HepG2 (cell line): ENCODE measurements around the gene C11orf21. TPM values are rescaled to one million over a fixed set of nuclear protein-coding genes. Genes with fewer than 3 reads are reported as not detected.
"Not testable (repeated sequence)": the region's sequence is repeated elsewhere in the genome, so short reads cannot be mapped to it uniquely, and the experiment has no call there.

Experiments
- ATAC-seq: fragments of 200-7000 bp; cut with Tn5 transposase; 3 replicates; pipeline ENCODE4 v1.9.1; 2020; ENCODE audit warnings: mild to moderate bottlenecking, moderate library complexity
- BruUV-seq: library from RNA; stranded (reverse); fragments of 400-500 nt; replicated peaks from 2 replicates; lab custom pipeline; 2021; lab: Mats Ljungman, UMichigan
- CTCF ChIA-PET: fragments of 300-600 bp; formaldehyde crosslinking; extraction: SDS; loops from one replicate; lab custom pipeline; 2021; ENCODE audit warnings: low total read pairs, inconsistent platforms, low intra/inter-chr PET ratio; lab: Yijun Ruan, JAX
- POLR2A ChIA-PET: fragments of 350-600 bp; sonication (Branson Sonifier 250); formaldehyde crosslinking; loops from one replicate; lab custom pipeline; 2020; ENCODE audit warnings: antibody characterized with exemption, inconsistent platforms; lab: Yijun Ruan, JAX
- DNase-seq: peaks from one replicate; pipeline ENCODE4 v3.0.0-alpha.2; 2015; ENCODE audit warnings: low spot score
- FAIRE-seq: peaks from 3 replicates; lab custom pipeline; 2011; peaks lifted over from hg19 to GRCh38; lab: Jason Lieb, UNC
- H2AFZ ChIP-seq: one replicate; pipeline ENCODE4 v1.6.1; 2011; ENCODE audit warnings: low read length, inconsistent platforms
- H3K27ac ChIP-seq: fragments of 300-600 bp; 3 replicates; pipeline ENCODE4 v1.8.0; 2011; ENCODE audit warnings: mixed run types, mild to moderate bottlenecking, mixed read lengths, low read length, inconsistent platforms; ENCODE audit not compliant: insufficient read depth; ENCODE audit errors: extremely low read length
- H3K27me3 ChIP-seq, 2 experiments: fragments of 200-600 bp in 1 of 2; 2 replicates in 1 of 2; 3 replicates in 1 of 2; pipeline versions ENCODE4 v1.6.0 to v1.8.0; 2011; ENCODE audit warnings: low read length in 2 of 2, mild to moderate bottlenecking in 2 of 2, moderate library complexity in 2 of 2, inconsistent platforms in 1 of 2; ENCODE audit not compliant: insufficient read depth in 2 of 2, control insufficient read depth in 1 of 2
- H3K36me3 ChIP-seq, 2 experiments: fragments of 200-600 bp in 1 of 2; replicated peaks in 1 of 2; 2 replicates in 1 of 2; 3 replicates in 1 of 2; pipeline versions ENCODE4 v1.5.1 to v1.8.0; 2011; ENCODE audit warnings: low read length in 2 of 2, inconsistent platforms in 1 of 2; ENCODE audit not compliant: insufficient read depth in 2 of 2, control insufficient read depth in 1 of 2
- H3K4me1 ChIP-seq: 2 replicates; pipeline ENCODE4 v1.5.1; 2012; ENCODE audit warnings: low read length, inconsistent platforms; ENCODE audit not compliant: insufficient read depth
- H3K4me2 ChIP-seq: 2 replicates; pipeline ENCODE4 v1.6.0; 2011; ENCODE audit warnings: low read depth, low read length, inconsistent platforms
- H3K4me3 ChIP-seq, 3 experiments: fragments of 200-600 bp in 1 of 3; sonication (generic), shearing (Covaris generic) in 1 of 3; replicated peaks in 1 of 3; 2 replicates each; pipeline ENCODE4 v1.5.1; 2011 to 2016; ENCODE audit warnings: low read length in 3 of 3, inconsistent platforms in 2 of 3, low read depth in 2 of 3, mild to moderate bottlenecking in 2 of 3, control low read depth in 1 of 3, mixed read lengths in 1 of 3; ENCODE audit not compliant: insufficient read depth in 1 of 3
- H3K79me2 ChIP-seq: one replicate; pipeline ENCODE4 v1.6.1; 2011; ENCODE audit warnings: low read length, inconsistent platforms; ENCODE audit not compliant: insufficient read depth
- H3K9ac ChIP-seq: 2 replicates; pipeline ENCODE4 v1.6.0; 2011; ENCODE audit warnings: mild to moderate bottlenecking, low read depth, low read length, inconsistent platforms; ENCODE audit not compliant: insufficient read depth
- H3K9me3 ChIP-seq: 2 replicates; pipeline ENCODE4 v1.5.1; 2012; ENCODE audit warnings: mild to moderate bottlenecking, low read length
- H4K20me1 ChIP-seq: 2 replicates; pipeline ENCODE4 v1.6.0; 2011; ENCODE audit warnings: inconsistent platforms, mild to moderate bottlenecking, low read length, moderate library complexity; ENCODE audit not compliant: insufficient read depth
- ELF3 ChIP-seq: IDR thresholded peaks from 2 replicates; pipeline ENCODE4 v1.6.1; 2016; ENCODE audit warnings: missing genetic modification reagents, missing compliant biosample characterization
- JDP2 ChIP-seq: sonication (generic); formaldehyde crosslinking; IDR thresholded peaks from 2 replicates; pipeline ENCODE4 v1.8.1; 2022; ENCODE audit warnings: missing genetic modification reagents, borderline replicate concordance
- PTBP1 ChIP-seq: fragments of 200-400 bp; formaldehyde crosslinking; IDR thresholded peaks from 2 replicates; pipeline ENCODE4 v1.6.1; 2018; ENCODE audit warnings: low read length, low read depth; ENCODE audit not compliant: poor library complexity, severe bottlenecking
- SALL1 ChIP-seq: sonication (generic); formaldehyde crosslinking; IDR thresholded peaks from 2 replicates; pipeline ENCODE4 v1.8.0; 2022; ENCODE audit warnings: mild to moderate bottlenecking, missing genetic modification reagents
- SKI ChIP-seq: fragments of 450-650 bp; IDR thresholded peaks from one replicate; pipeline ENCODE4 v1.6.1; 2018; ENCODE audit warnings: mild to moderate bottlenecking; ENCODE audit not compliant: partially characterized antibody
- ZC3H13 ChIP-seq: sonication (generic); formaldehyde crosslinking; IDR thresholded peaks from 2 replicates; pipeline ENCODE4 v1.8.1; 2023; ENCODE audit warnings: mild to moderate bottlenecking, missing genetic modification reagents, moderate library complexity
- ZNF3 ChIP-seq: IDR thresholded peaks from 2 replicates; pipeline ENCODE4 v1.7.0; 2017; ENCODE audit warnings: inconsistent platforms
- ZNF333 ChIP-seq: sonication (generic); formaldehyde crosslinking; IDR thresholded peaks from 2 replicates; pipeline ENCODE4 v1.4.0; 2020; ENCODE audit warnings: mild to moderate bottlenecking, missing genetic modification reagents, borderline replicate concordance
- ZNF543 ChIP-seq: sonication (generic); formaldehyde crosslinking; IDR thresholded peaks from 2 replicates; pipeline ENCODE4 v1.4.0; 2020; ENCODE audit warnings: mild to moderate bottlenecking, missing genetic modification reagents
- WGBS: methylation state at CpG from one replicate; pipeline ENCODE4 v1.1.6; 2017; ENCODE audit warnings: low lambda C conversion rate; 5-methylcytosine and 5-hydroxymethylcytosine counted together
- in situ Hi-C: cut with HindIII; loops from 2 replicates; pipeline ENCODE4 v1.10.0; 2017; ENCODE audit warnings: low pct_unique_long_range_greater_than_20kb; ENCODE audit not compliant: extremely low pct_ligation_motif_present
- intact Hi-C: fragments of 100-400 bp; cut with micrococcal nuclease; formaldehyde crosslinking; loops from one replicate; pipeline ENCODE4 v1.10.0; 2022; ENCODE audit not compliant: unreplicated experiment
- polyA plus RNA-seq, 8 experiments: library from polyadenylated mRNA; depleted of rRNA in 3 of 8; stranded (reverse) in 7 of 8; unstranded in 1 of 8; fragments of >200 nt; fragmentation: Illumina TruSeq in 4 of 8; extraction: Trizol in 4 of 8; gene quantifications; 2 replicates each; pipeline versions ENCODE4 v1.2.1 to v1.2.3, GENCODE V29; 2011 to 2016; ENCODE audit warnings: low read depth in 4 of 8, missing spikeins in 1 of 8, mixed read lengths in 1 of 8; ENCODE audit not compliant: insufficient read depth in 1 of 8
- total RNA-seq, 5 experiments: library from RNA; depleted of rRNA; stranded (reverse); fragments of >200 nt; fragmentation: Illumina TruSeq; extraction: Trizol; gene quantifications; 2 replicates each; pipeline ENCODE4 v1.2.3, GENCODE V29; 2016; ENCODE audit warnings: low read depth in 1 of 5
- TF ChIP-seq, protein P1 (sequence below): sonication (generic); formaldehyde crosslinking; IDR thresholded peaks from 2 replicates; pipeline ENCODE4 v1.5.1; 2020; ENCODE audit warnings: mild to moderate bottlenecking, missing genetic modification reagents, borderline replicate concordance
- TF ChIP-seq, protein P2 (sequence below): IDR thresholded peaks from 2 replicates; pipeline ENCODE4 v1.6.1; 2018; ENCODE audit warnings: missing genetic modification reagents
- TF ChIP-seq, protein P3 (sequence below): sonication (generic); formaldehyde crosslinking; conservative IDR thresholded peaks from 2 replicates; pipeline ENCODE4 v1.8.1; 2023; ENCODE audit warnings: missing genetic modification reagents

Gene C11orf21
- total and polyA plus RNA-seq, 2 of the 13 experiments (the other 11 are each of a cell fraction or from before 2014, with no cell fraction given), result 0.08 TPM; not detected in 1

DNA sequence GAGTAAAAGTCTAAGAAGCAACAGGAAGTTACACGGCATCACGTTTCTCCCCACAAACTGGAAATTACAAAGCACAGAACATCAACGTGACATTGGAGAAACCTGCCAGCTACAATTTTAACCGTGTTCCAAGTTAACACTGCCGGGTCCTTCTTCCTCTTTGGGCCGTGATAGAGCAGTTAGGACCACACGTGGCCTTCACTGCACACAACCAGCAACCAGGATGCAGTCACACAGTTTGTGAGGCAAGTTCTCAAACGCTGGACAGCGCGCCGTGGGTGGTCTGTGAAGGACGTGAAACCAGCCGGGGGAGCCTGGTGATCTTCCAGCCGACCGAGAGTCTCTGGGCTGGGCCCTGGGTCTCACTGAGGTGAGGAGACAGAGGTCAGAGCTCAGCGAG, 14.6 kb downstream of the C11orf21 start (continued):
- TF ChIP-seq, protein P1, sequence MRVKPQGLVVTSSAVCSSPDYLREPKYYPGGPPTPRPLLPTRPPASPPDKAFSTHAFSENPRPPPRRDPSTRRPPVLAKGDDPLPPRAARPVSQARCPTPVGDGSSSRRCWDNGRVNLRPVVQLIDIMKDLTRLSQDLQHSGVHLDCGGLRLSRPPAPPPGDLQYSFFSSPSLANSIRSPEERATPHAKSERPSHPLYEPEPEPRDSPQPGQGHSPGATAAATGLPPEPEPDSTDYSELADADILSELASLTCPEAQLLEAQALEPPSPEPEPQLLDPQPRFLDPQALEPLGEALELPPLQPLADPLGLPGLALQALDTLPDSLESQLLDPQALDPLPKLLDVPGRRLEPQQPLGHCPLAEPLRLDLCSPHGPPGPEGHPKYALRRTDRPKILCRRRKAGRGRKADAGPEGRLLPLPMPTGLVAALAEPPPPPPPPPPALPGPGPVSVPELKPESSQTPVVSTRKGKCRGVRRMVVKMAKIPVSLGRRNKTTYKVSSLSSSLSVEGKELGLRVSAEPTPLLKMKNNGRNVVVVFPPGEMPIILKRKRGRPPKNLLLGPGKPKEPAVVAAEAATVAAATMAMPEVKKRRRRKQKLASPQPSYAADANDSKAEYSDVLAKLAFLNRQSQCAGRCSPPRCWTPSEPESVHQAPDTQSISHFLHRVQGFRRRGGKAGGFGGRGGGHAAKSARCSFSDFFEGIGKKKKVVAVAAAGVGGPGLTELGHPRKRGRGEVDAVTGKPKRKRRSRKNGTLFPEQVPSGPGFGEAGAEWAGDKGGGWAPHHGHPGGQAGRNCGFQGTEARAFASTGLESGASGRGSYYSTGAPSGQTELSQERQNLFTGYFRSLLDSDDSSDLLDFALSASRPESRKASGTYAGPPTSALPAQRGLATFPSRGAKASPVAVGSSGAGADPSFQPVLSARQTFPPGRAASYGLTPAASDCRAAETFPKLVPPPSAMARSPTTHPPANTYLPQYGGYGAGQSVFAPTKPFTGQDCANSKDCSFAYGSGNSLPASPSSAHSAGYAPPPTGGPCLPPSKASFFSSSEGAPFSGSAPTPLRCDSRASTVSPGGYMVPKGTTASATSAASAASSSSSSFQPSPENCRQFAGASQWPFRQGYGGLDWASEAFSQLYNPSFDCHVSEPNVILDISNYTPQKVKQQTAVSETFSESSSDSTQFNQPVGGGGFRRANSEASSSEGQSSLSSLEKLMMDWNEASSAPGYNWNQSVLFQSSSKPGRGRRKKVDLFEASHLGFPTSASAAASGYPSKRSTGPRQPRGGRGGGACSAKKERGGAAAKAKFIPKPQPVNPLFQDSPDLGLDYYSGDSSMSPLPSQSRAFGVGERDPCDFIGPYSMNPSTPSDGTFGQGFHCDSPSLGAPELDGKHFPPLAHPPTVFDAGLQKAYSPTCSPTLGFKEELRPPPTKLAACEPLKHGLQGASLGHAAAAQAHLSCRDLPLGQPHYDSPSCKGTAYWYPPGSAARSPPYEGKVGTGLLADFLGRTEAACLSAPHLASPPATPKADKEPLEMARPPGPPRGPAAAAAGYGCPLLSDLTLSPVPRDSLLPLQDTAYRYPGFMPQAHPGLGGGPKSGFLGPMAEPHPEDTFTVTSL (CRISPR knock-in tag), result no peak
- TF ChIP-seq ZNF3 (CRISPR knock-in tag), result no peak
- TF ChIP-seq ZNF543, result no peak
- TF ChIP-seq, protein P2, sequence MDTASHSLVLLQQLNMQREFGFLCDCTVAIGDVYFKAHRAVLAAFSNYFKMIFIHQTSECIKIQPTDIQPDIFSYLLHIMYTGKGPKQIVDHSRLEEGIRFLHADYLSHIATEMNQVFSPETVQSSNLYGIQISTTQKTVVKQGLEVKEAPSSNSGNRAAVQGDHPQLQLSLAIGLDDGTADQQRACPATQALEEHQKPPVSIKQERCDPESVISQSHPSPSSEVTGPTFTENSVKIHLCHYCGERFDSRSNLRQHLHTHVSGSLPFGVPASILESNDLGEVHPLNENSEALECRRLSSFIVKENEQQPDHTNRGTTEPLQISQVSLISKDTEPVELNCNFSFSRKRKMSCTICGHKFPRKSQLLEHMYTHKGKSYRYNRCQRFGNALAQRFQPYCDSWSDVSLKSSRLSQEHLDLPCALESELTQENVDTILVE (CRISPR knock-in tag), result no peak
- TF ChIP-seq ZC3H13 (CRISPR knock-in tag), result no peak
- no peak for TF ChIP-seq SKI
- TF ChIP-seq JDP2 (CRISPR knock-in tag), result no peak
- no peak for TF ChIP-seq SALL1 (CRISPR knock-in tag)
- TF ChIP-seq ZNF333, result no peak
- no peak for TF ChIP-seq PTBP1
- no peak for TF ChIP-seq ELF3
- TF ChIP-seq, protein P3, sequence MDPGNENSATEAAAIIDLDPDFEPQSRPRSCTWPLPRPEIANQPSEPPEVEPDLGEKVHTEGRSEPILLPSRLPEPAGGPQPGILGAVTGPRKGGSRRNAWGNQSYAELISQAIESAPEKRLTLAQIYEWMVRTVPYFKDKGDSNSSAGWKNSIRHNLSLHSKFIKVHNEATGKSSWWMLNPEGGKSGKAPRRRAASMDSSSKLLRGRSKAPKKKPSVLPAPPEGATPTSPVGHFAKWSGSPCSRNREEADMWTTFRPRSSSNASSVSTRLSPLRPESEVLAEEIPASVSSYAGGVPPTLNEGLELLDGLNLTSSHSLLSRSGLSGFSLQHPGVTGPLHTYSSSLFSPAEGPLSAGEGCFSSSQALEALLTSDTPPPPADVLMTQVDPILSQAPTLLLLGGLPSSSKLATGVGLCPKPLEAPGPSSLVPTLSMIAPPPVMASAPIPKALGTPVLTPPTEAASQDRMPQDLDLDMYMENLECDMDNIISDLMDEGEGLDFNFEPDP (CRISPR knock-in tag), result no peak

DNA sequence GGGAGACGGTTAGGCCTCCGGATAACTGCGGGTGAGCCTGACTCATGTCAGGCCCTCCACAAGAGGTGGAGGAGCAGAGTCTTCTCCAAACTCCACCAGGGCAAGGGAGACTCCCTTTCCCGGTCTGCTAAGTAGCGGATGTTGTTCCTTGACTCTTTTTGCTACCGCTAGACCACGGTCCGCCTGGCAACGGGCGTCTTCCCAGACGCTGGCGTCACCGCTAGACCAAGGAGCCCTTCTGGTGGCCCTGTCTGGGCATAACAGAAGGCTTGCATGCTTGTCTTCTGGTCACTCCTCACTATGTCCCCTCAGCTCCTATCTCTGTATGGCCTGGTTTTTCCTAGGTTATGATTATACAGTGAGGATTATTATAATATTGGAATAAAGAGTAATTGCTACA, 15.4 kb downstream of the C11orf21 start:
- H3K4me1 ChIP-seq, CTCF ChIA-PET, H3K27ac ChIP-seq, H4K20me1 ChIP-seq, POLR2A ChIA-PET, H3K4me3 ChIP-seq, H3K36me3 ChIP-seq, ATAC-seq, H3K9me3 ChIP-seq, intact Hi-C loops, FAIRE-seq, H3K4me2 ChIP-seq, H3K9ac ChIP-seq, H3K79me2 ChIP-seq, in situ Hi-C loops, DNase-seq, H2AFZ ChIP-seq, BruUV-seq: not testable (repeated sequence)
- H3K27me3 ChIP-seq, result peaks cover 5 to 44% of the 10 kb centered on the region in 2 experiments; a peak in 3 of 5 replicates
- WGBS, result 98% methylated on average over 9 of the region's 13 CpGs
